ENCODE measurements around the gene SORL1-AS1.

SORL1-AS1 gene

GRCh38 chr11:121474680-121475079, 21.9 kb upstream of the SORL1-AS1 start:
- no peak overlapping the region for H3K4me3 ChIP-seq (ENCODE audit: low read depth, low read length)
- TF ChIP-seq, protein P1, sequence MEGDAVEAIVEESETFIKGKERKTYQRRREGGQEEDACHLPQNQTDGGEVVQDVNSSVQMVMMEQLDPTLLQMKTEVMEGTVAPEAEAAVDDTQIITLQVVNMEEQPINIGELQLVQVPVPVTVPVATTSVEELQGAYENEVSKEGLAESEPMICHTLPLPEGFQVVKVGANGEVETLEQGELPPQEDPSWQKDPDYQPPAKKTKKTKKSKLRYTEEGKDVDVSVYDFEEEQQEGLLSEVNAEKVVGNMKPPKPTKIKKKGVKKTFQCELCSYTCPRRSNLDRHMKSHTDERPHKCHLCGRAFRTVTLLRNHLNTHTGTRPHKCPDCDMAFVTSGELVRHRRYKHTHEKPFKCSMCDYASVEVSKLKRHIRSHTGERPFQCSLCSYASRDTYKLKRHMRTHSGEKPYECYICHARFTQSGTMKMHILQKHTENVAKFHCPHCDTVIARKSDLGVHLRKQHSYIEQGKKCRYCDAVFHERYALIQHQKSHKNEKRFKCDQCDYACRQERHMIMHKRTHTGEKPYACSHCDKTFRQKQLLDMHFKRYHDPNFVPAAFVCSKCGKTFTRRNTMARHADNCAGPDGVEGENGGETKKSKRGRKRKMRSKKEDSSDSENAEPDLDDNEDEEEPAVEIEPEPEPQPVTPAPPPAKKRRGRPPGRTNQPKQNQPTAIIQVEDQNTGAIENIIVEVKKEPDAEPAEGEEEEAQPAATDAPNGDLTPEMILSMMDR (IDR thresholded peaks at IDR 0.05; ENCODE audit: insufficient read depth, low read length): no peak
- no peak for DNase-seq (ENCODE audit: low read depth)

DNA sequence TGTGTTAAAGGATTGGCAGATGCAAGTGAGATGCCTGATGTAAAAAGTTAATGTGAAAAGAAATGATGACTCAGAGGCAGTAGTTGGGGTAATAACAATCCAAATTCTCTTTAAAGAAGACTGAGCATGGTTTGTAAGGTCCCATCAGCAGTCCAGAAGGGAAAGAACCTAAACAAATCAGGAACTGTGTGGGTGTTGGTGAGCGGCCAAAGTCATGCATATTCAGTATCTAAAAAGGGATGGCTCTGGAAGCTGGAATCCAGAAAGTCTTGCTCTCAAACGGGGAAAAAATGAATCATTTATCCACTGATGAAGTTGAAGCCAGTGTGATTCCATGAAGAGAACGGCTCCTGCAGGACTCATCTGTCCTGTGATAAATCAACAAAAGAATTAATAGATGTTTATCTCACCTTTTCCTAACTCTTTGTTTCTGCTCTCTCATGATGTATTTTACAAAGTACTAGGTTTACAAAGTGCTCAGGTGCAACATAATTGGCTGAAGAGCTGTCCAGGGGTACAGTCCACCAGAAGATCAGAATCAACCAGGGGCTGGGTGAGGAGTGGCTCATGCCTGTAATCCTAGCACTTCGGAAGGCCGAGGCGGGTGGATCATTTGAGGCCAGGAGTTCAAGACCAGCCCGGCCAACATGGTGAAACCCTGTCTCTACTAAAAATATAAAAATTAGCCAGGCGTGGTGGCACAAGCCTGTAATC, 20.5 kb upstream of the SORL1-AS1 start:
- TF ChIP-seq, protein P1 (IDR thresholded peaks at IDR 0.05; ENCODE audit: insufficient read depth, low read length): no peak
- DNase-seq (ENCODE audit: low read depth): peak; percentile 77
- H3K4me3 ChIP-seq (ENCODE audit: low read depth, low read length): no peak overlapping the region

DNA sequence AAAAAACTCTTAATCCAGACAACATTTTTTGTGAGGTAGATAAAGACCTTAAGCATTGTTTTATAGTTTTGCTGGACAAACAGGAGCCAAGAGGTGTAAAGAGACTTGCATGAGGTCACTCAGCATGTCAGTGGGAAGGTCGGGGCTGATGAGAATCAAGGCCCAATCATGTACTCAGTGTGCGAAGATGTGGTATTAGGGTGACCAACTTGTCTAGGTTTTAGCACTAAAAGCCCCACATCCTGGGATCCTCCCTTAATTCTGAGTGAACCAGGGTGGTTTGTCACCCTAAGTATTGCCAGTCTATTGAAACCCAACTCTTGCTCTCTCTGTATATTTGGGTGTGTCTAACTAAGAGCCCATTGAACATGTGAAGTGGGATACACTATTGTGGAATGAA, 19.5 kb upstream of the SORL1-AS1 start:
- TF ChIP-seq, protein P1 (IDR thresholded peaks at IDR 0.05; ENCODE audit: insufficient read depth, low read length): no peak
- DNase-seq (ENCODE audit: low read depth): no peak
- H3K4me3 ChIP-seq (ENCODE audit: low read depth, low read length): no peak overlapping the region

GRCh38 chr11:121471167-121471566, 18.4 kb upstream of the SORL1-AS1 start:
- TF ChIP-seq, protein P1 (IDR thresholded peaks at IDR 0.05; ENCODE audit: insufficient read depth, low read length): no peak
- DNase-seq (ENCODE audit: low read depth): no peak

GRCh38 chr11:121469910-121470309, 17.1 kb upstream of the SORL1-AS1 start:
- TF ChIP-seq, protein P1 (IDR thresholded peaks at IDR 0.05; ENCODE audit: insufficient read depth, low read length): no peak
- DNase-seq (ENCODE audit: low read depth): no peak
- no peak overlapping the region for H3K4me3 ChIP-seq (ENCODE audit: low read depth, low read length)

More at GRCh38 chr11:121471167-121471566, 18.4 kb upstream of the SORL1-AS1 start:
- H3K4me3 ChIP-seq (ENCODE audit: low read depth, low read length): no peak overlapping the region

DNA sequence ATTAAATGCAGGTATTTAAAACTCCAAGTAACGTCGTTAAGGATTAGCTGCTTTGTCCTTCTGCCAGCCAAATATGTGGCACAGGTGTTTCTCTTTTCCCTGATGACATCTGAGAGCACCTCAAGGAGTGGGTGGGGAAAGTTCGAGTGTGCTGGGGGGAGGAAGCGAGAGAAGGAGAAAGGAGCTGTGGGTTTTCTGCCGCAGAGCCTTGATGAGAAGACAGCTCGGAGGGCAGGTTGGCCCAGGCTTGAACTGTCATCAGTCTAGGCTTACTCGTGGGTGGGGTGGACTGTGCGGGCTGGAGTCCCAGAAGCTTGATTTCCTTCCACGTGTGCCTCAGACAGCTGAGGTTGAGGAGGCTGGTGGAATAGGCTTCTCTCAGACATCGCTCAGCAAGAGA, 15.2 kb upstream of the SORL1-AS1 start:
- H3K4me3 ChIP-seq (ENCODE audit: low read depth, low read length): no peak overlapping the region
- TF ChIP-seq, protein P1 (IDR thresholded peaks at IDR 0.05; ENCODE audit: insufficient read depth, low read length): no peak
- DNase-seq (ENCODE audit: low read depth): no peak

DNA sequence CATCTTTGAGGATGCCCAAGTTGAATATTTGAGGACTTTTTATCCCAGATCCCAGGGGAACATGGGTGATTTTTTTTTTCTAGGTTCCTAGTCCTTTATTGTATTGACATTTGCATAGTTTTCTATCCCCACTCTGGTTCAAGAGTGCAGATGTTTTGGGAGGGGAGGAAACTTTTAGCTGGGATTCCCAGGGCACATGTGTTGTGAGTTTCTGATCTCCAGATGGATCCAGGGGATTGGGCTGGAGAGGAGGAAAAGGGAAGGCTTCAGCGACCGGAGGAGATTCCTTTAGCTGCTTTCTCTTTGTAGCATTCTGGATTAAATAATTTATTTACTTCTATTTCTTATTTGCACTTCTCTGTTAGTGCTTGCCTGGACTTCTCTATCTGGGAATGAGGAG, 14.7 kb upstream of the SORL1-AS1 start:
- no peak overlapping the region for H3K4me3 ChIP-seq (ENCODE audit: low read depth, low read length)
- TF ChIP-seq, protein P1 (IDR thresholded peaks at IDR 0.05; ENCODE audit: insufficient read depth, low read length): no peak
- no peak for DNase-seq (ENCODE audit: low read depth)
